ENCODE results near the gene PCLAF. TPM values are rescaled to one million over a fixed set of nuclear protein-coding genes. Genes with fewer than 3 reads are reported as not detected.
A peak's percentile ranks its signal among the peaks of the same experiment; 100 is the strongest.
"Not testable (repeated sequence)": the region's sequence is repeated elsewhere in the genome, so short reads cannot be mapped to it uniquely, and the experiment has no call there.

Gene PCLAF
- total RNA-seq, 4 donors from 2014 or later = 2.5 to 13.1 (median 3.0) TPM

- Histone ChIP-seq H3K27ac (no peak overlapping the region), H3K36me3 (peaks cover 9% of the 10 kb centered on the region), H3K27me3 (no peaks in the 10 kb centered on the region), H3K4me1 (peaks cover 17% of the 10 kb centered on the region), H3K9me3 (no peaks in the 10 kb centered on the region), H3K4me3 (no peak overlapping the region)
- no peak for TF ChIP-seq POLR2AphosphoS5 (IDR thresholded peaks at IDR 0.05)
- no peak for TF ChIP-seq EP300 (IDR thresholded peaks at IDR 0.05)
- TF ChIP-seq CTCF (IDR thresholded peaks at IDR 0.05) = no peak
- TF ChIP-seq POLR2A (IDR thresholded peaks at IDR 0.05) = no peak
- 84% methylated on average over 2 of the region's 2 CpGs for WGBS
- DNase-seq (ENCODE audit: low spot score in 2 of 2) = no peak
Observed at GRCh38 chr15:64349375-64349774, 31.9 kb downstream of the PCLAF start.

- TF ChIP-seq CTCF (IDR thresholded peaks at IDR 0.05) (no peak), POLR2A (IDR thresholded peaks at IDR 0.05) (no peak), POLR2AphosphoS5 (IDR thresholded peaks at IDR 0.05) (no peak), EP300 (IDR thresholded peaks at IDR 0.05) (no peak)
- 86% methylated on average over 1 of the region's 1 CpG for WGBS
- no peaks in the 10 kb centered on the region for H3K9me3 ChIP-seq
- no peak for DNase-seq (ENCODE audit: low spot score in 2 of 2)
- no peaks in the 10 kb centered on the region for H3K27me3 ChIP-seq
- no peak overlapping the region for H3K27ac ChIP-seq
- H3K4me3 ChIP-seq = no peak overlapping the region
- H3K36me3 ChIP-seq = peaks cover 9% of the 10 kb centered on the region
- H3K4me1 ChIP-seq = peaks cover 24% of the 10 kb centered on the region
Observed at GRCh38 chr15:64348455-64348854, 32.8 kb downstream of the PCLAF start.

GRCh38 chr15:64346242-64346641 is 35.0 kb downstream of the PCLAF start:
- H3K9me3 ChIP-seq; H3K27me3 ChIP-seq; DNase-seq (ENCODE audit: low spot score in 2 of 2); H3K4me3 ChIP-seq; H3K27ac ChIP-seq: not testable (repeated sequence)
- 96% methylated on average over 6 of the region's 6 CpGs for WGBS
- peaks cover 22% of the 10 kb centered on the region for H3K4me1 ChIP-seq
- H3K36me3 ChIP-seq = peaks cover 14% of the 10 kb centered on the region

- Histone ChIP-seq H3K4me3 (no peak overlapping the region), H3K36me3 (peaks cover 14% of the 10 kb centered on the region), H3K27ac (peak overlapping the region; percentile 24), H3K27me3 (no peaks in the 10 kb centered on the region), H3K9me3 (no peaks in the 10 kb centered on the region), H3K4me1 (peaks cover 22% of the 10 kb centered on the region)
- TF ChIP-seq EP300 (IDR thresholded peaks at IDR 0.05) = no peak
- no peak for TF ChIP-seq POLR2AphosphoS5 (IDR thresholded peaks at IDR 0.05)
- no peak for TF ChIP-seq CTCF (IDR thresholded peaks at IDR 0.05)
- TF ChIP-seq POLR2A (IDR thresholded peaks at IDR 0.05) = no peak
- no peak for DNase-seq (ENCODE audit: low spot score in 2 of 2)
Observed at GRCh38 chr15:64344651-64345294, 36.5 kb downstream of the PCLAF start.

- no peak for DNase-seq (ENCODE audit: low spot score in 2 of 2)
- Histone ChIP-seq H3K9me3 (no peaks in the 10 kb centered on the region), H3K36me3 (peaks cover 14% of the 10 kb centered on the region), H3K4me3 (no peak overlapping the region), H3K4me1 (peaks cover 22% of the 10 kb centered on the region), H3K27me3 (no peaks in the 10 kb centered on the region), H3K27ac (no peak overlapping the region)
- WGBS = 83% methylated on average over 2 of the region's 2 CpGs
- no peak for TF ChIP-seq POLR2AphosphoS5 (IDR thresholded peaks at IDR 0.05)
- TF ChIP-seq CTCF (IDR thresholded peaks at IDR 0.05) = no peak
- TF ChIP-seq POLR2A (IDR thresholded peaks at IDR 0.05) = no peak
- no peak for TF ChIP-seq EP300 (IDR thresholded peaks at IDR 0.05)
Observed at GRCh38 chr15:64343841-64344240, 37.4 kb downstream of the PCLAF start.

GRCh38 chr15:64343222-64343621 is 38.0 kb downstream of the PCLAF start:
- peaks cover 10% of the 10 kb centered on the region for H3K36me3 ChIP-seq
- no peak overlapping the region for H3K4me3 ChIP-seq
- TF ChIP-seq CTCF (IDR thresholded peaks at IDR 0.05) = no peak
- TF ChIP-seq POLR2A (IDR thresholded peaks at IDR 0.05) = no peak
- no peak for TF ChIP-seq POLR2AphosphoS5 (IDR thresholded peaks at IDR 0.05)
- no peak for TF ChIP-seq EP300 (IDR thresholded peaks at IDR 0.05)
- H3K27ac ChIP-seq = no peak overlapping the region
- H3K27me3 ChIP-seq = no peaks in the 10 kb centered on the region
- no peaks in the 10 kb centered on the region for H3K9me3 ChIP-seq
- DNase-seq (ENCODE audit: low spot score in 2 of 2) = no peak
- peaks cover 22% of the 10 kb centered on the region for H3K4me1 ChIP-seq
